IPS DF 4.7 (cell line): ENCODE results near the gene UBFD1.
A peak's percentile ranks its signal among the peaks of the same experiment; 100 is the strongest.
"Not testable (repeated sequence)": the region's sequence is repeated elsewhere in the genome, so short reads cannot be mapped to it uniquely, and the experiment has no call there.

Experiments used
- DNase-seq: peaks from one replicate; pipeline ENCODE4 v3.0.0-alpha.2; 2013; ENCODE audit warnings: low spot score; ENCODE audit errors: extremely low read depth

UBFD1 gene

DNA sequence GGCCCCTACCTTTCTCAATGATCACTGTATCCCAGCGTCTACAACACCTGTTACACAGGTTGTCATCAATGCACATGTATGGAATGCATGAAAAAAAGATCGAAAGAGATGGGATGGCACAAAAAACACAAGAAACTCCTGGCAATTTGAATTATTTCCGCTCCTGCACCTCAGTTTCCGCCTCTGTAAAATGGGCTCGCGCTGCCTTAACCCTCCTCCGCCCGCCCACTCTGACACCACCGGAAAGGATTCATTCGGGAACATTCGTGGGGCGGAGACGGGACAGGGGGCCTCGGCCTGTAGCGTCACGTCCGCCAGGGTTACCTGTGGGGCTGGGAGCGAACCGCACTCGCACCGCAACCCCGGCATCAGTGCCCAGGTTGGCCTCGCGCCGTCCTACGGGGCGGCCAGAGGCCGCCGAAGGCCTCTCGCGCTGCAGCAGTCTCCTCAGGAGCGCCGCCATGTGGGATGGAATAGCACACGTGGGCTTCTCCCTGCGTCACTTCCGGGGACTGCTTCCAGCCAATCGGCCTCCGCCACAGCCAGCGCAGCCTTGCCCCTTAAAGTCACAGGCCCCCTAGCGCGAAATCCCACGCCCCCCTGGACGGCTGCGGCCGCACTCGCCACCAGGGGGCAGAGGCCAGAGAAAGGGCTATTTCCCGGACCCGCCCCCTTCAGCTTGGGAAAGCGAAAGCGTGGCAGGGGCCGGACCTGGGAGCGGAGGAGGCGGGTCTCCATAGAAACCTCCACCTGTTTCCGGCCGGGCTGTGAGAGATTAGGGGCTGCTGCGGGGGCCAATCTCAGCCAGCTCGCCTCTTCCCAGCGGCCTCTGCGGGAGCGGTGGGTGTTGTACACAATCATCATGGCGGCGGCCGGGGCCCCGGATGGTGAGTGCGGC, at the start of gene UBFD1, which contains the start of gene EARS2:
Gene UBFD1, plus strand, starts transcription at position 847 of the 898 bp plus-strand sequence. Its CDS starts 16 bp downstream, at position 863.
Gene EARS2, minus strand, starts transcription at position 470 of the 898 bp plus-strand sequence. Its CDS starts 7 bp downstream, at position 463.
- peak; percentile 84 for DNase-seq

DNA sequence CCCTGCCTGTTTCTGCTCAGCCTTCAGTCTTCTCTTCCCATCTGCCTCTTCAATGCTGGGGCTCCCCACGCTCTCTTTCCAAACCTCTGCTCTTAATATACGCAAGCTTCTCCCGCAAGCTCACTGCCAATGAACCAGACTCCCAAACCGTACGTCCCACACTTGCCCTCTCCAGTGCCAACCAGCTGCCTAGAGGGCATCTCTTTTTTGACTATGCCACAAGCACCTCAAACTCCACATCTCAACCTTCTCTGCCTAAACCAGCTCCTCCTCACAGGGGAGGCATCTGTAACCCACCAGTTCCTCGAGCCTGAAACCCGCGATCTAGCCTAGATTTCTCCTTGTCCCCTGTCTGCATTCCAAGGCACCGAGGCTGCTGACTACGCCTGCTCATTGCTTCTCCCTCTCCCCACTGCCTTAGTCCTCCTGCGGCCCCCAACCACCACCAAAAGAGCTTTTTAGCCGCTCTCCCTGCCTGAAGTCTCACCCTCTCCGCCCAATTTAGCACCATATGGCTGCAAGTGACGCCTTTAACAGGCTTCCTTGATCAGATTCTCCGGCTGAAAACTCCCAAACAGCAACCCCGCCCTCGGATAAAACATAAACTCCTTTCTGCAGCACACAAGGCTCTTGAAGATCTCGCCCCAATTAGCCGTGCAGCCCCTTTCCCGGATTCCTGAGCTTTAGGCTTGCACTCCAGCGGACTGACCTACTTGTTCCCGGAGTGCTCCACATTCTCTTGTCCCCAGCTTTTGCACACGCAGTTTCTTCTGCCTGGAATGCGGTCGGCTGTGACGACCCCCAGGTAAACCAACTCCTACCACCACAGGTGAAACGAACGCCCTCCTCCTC, 48.7 kb upstream of the UBFD1 start:
- no peak for DNase-seq

GRCh38 chr16:23509441-23509754, 48.1 kb upstream of the UBFD1 start:
- no peak for DNase-seq

DNA sequence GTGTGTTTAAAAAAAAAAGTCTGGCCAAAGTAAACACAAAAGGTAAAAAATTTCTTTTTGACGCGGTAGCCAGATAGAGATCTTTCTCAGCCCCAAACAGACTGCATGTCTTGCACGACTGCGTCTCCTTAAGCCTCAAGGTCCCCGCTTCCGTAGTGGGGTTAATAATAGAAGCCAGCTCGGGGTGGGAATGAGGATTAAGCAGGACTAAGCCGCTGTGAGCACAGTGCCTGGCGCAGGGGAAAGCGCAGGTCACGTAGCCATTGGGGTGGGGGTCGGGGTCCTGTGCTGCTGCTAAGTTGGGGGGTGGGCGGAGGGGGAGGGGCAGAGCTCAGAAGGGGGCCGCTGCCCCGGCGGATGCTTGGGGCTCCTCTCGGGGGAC, 47.8 kb upstream of the UBFD1 start:
- no peak for DNase-seq

GRCh38 chr16:23510164-23510914, 47.2 kb upstream of the UBFD1 start, which contains the start of gene GGA2:
GGA2 (minus strand) TSS chr16:23510494; CDS start chr16:23510411, 83 bp downstream.
- no peak for DNase-seq

DNA sequence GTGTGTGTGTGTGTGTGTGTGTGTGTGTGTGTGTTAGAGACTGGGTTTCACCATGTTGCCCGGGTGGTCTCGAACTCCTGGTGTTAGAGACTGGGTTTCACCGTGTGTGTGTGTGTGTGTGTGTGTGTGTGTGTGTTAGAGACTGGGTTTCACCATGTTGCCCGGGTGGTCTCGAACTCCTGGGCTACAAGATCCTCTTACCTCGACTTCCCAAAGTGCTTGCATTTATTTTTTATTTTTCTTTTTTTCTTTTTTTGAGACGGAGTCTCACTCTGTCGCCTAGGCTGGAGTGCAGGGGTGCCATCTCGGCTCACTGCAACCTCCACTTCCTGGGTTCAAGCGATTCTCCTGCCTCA, 46.6 kb upstream of the UBFD1 start:
- DNase-seq, result not testable (repeated sequence)

GRCh38 chr16:23511731-23512130, 45.8 kb upstream of the UBFD1 start:
- DNase-seq, result no peak

DNA sequence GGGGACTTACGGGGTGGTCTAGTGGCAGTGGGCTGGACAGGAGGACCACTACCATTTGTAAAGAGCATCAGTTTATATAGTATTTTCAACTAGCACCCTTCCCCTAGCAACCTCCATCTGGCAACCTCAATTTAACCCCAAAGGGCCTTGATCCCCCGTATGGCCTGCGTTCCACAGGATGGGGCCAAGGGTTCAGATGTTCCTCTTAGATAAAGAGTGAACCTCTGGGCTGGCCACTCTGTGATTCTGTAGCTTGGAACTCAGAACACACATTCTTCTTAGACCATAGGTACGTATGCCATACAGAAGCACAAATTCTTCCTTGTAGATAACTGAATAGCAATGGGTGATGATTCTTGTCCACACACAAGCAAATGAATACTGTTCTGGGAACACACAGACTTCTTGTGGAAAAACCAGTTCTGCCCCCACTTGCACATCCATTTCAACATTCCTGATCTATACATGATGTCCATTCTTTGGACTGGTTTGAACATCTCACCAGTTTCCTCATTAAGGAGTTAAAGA, 45.3 kb upstream of the UBFD1 start:
- DNase-seq, result no peak

- no peak for DNase-seq
These were observed 43.0 kb upstream of the UBFD1 start for GRCh38 chr16:23514381-23515152.

DNA sequence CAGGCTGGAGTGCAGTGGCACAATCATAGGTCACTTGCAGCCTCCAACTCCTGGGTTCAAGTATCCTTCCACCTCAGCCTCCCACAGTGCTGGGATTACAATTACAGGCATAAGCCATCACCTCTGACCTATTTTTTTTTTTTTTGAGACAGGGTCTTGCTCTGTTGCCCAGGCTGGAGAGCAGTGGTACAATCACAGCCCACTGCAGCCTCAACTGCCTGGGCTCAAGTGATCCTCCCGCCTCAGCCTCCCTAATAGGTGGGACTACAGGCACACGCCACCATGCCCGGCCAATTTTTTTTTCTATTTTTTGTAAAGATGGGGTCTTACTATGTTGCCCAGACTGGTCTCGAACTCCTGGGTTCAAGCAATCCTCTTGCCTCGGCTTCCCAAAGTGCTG, 41.6 kb upstream of the UBFD1 start:
- DNase-seq, result no peak

- no peak for DNase-seq
These were observed 41.0 kb upstream of the UBFD1 start for GRCh38 chr16:23516366-23517137.

DNA sequence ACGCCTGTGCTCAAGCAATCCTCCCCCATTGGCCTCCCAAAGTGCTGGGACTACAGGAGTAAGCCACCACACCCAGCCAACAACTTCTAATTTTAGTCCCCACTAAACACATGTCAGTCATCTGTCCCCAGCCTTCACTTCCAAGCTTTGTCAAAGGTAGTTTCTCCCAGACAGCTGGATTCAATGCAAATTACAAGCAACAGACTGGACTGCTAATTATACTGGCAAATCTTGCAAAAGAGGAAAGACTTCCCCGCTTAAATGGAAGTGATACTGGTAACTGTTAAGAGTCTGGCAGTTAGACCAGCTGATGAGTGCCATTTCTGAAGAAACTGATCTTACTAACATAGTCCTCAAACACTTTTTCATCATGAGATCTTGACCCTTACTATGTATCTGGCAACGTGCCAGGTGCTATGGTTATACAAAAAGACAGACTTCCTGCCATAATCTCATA, 39.1 kb upstream of the UBFD1 start:
- DNase-seq, result no peak

GRCh38 chr16:23519282-23519681, 38.2 kb upstream of the UBFD1 start:
- no peak for DNase-seq

GRCh38 chr16:23520500-23520899, 37.0 kb upstream of the UBFD1 start:
- DNase-seq, result no peak

- DNase-seq, result no peak
These were observed 36.3 kb upstream of the UBFD1 start for GRCh38 chr16:23521037-23521743.

DNA sequence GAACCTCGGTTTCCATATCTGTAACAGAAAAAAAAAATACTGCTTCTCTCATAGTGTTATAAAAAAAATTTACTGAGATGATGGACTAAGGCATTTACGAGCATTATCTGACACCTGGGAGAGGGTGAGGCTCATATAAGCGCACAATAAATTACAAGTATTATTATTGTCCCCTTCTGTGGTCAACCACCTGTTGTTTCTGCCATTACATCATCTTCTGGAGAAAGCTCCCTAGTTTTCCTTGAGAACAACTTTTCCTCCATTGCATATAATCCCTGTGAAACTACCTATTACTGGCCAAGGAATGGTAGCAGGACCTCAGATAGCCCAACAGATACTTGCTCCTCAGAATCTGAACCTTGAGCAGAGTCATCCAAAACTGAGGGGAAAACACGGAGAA, 35.6 kb upstream of the UBFD1 start:
- no peak for DNase-seq

DNA sequence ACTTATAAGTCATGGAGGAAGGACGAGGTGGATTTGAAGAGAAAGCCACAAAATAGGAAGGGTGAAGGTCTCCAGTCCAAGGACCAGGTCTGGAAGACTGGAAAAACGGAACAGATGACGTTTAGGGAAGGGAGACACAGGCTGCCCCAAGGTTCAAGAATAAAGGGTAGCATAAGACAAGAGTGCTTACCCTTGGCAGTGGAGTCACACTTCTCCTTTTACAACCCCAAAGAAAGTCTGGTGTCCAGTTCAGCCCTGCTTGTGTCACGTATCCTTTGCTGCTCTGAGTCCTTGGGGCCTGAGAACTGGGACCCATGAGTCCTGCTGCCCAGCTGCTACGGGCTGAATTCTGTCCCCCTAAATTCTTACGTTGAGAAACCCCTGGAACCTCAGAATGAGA, 34.2 kb upstream of the UBFD1 start:
- DNase-seq, result no peak

- DNase-seq, result no peak
These were observed 33.6 kb upstream of the UBFD1 start for GRCh38 chr16:23523876-23524385.

- DNase-seq, result no peak
These were observed 32.6 kb upstream of the UBFD1 start for GRCh38 chr16:23524886-23525285.
